H9 (cell line): Measurements from ENCODE around the gene TRPM8. TPM values are rescaled to one million over a fixed set of nuclear protein-coding genes. Genes with fewer than 3 reads are reported as not detected.

Experiments
- DNase-seq: peaks from one replicate; pipeline ENCODE4 v3.0.0-alpha.2; 2017
- H2AFZ ChIP-seq: one replicate; pipeline ENCODE4 v1.6.1; 2013; ENCODE audit warnings: mild to moderate bottlenecking, low read length, control low read depth, moderate library complexity
- H2AK5ac ChIP-seq: 2 replicates; pipeline ENCODE4 v1.6.1; 2013; ENCODE audit warnings: low read length, control low read depth, mixed read lengths; ENCODE audit not compliant: insufficient read length
- H2BK120ac ChIP-seq: one replicate; pipeline ENCODE4 v1.6.1; 2013; ENCODE audit warnings: low read depth, mild to moderate bottlenecking, low read length, control low read depth, inconsistent platforms; ENCODE audit not compliant: poor library complexity, severe bottlenecking
- H2BK12ac ChIP-seq: 2 replicates; pipeline ENCODE4 v1.6.1; 2013; ENCODE audit warnings: low read length, control low read depth, mixed read lengths, low read depth; ENCODE audit not compliant: insufficient read length
- H2BK15ac ChIP-seq: 2 replicates; pipeline ENCODE4 v1.6.1; 2013; ENCODE audit warnings: low read depth, low read length, control low read depth
- H2BK20ac ChIP-seq: one replicate; pipeline ENCODE4 v1.6.1; 2013; ENCODE audit warnings: low read depth, mild to moderate bottlenecking, low read length, control low read depth, inconsistent platforms; ENCODE audit not compliant: poor library complexity, severe bottlenecking
- H2BK5ac ChIP-seq: 2 replicates; pipeline ENCODE4 v1.6.1; 2013; ENCODE audit warnings: low read length, control low read depth, mixed read lengths; ENCODE audit not compliant: insufficient read length
- H3K14ac ChIP-seq: 2 replicates; pipeline ENCODE4 v1.6.1; 2013; ENCODE audit warnings: low read length, control low read depth; ENCODE audit not compliant: insufficient read depth
- H3K18ac ChIP-seq: 2 replicates; pipeline ENCODE4 v1.6.1; 2013; ENCODE audit warnings: low read depth, mild to moderate bottlenecking, mixed read lengths, low read length, control low read depth; ENCODE audit not compliant: insufficient read length
- H3K23ac ChIP-seq: 2 replicates; pipeline ENCODE4 v1.6.1; 2013; ENCODE audit warnings: low read length, control low read depth, mixed read lengths, low read depth; ENCODE audit not compliant: insufficient read length
- H3K23me2 ChIP-seq: 2 replicates; pipeline ENCODE4 v1.6.1; 2013; ENCODE audit warnings: low read depth, mild to moderate bottlenecking, mixed read lengths, low read length, control low read depth; ENCODE audit not compliant: insufficient read length, poor library complexity, severe bottlenecking
- H3K27ac ChIP-seq: 2 replicates; pipeline ENCODE4 v1.5.1; 2013; ENCODE audit warnings: low read length, control low read depth, mixed read lengths, low read depth; ENCODE audit not compliant: insufficient read length
- H3K27me3 ChIP-seq: 2 replicates; pipeline ENCODE4 v1.6.1; 2013; ENCODE audit warnings: low read length, control low read depth, inconsistent platforms; ENCODE audit not compliant: insufficient read depth
- H3K4ac ChIP-seq: 2 replicates; pipeline ENCODE4 v1.6.1; 2013; ENCODE audit warnings: low read depth, mild to moderate bottlenecking, control low read depth, inconsistent platforms, low read length, moderate library complexity
- H3K4me1 ChIP-seq: 2 replicates; pipeline ENCODE4 v1.6.1; 2013; ENCODE audit warnings: low read length, control low read depth, inconsistent platforms; ENCODE audit not compliant: insufficient read depth
- H3K4me2 ChIP-seq: 2 replicates; pipeline ENCODE4 v1.6.1; 2013; ENCODE audit warnings: low read length, control low read depth, mixed read lengths; ENCODE audit not compliant: insufficient read length, insufficient read depth
- H3K56ac ChIP-seq: 2 replicates; pipeline ENCODE4 v1.6.1; 2013; ENCODE audit warnings: low read depth, mild to moderate bottlenecking, mixed read lengths, low read length, control low read depth; ENCODE audit not compliant: insufficient read length
- H3K79me1 ChIP-seq: 2 replicates; pipeline ENCODE4 v1.6.1; 2013; ENCODE audit warnings: low read depth, mild to moderate bottlenecking, moderate library complexity, low read length, control low read depth, inconsistent platforms; ENCODE audit not compliant: insufficient read depth, poor library complexity, severe bottlenecking
- H3K79me2 ChIP-seq: 2 replicates; pipeline ENCODE4 v1.6.1; 2013; ENCODE audit warnings: low read length, control low read depth, inconsistent platforms; ENCODE audit not compliant: insufficient read depth
- H3K9ac ChIP-seq: 2 replicates; pipeline ENCODE4 v1.6.1; 2013; ENCODE audit warnings: low read length, control low read depth, mixed read lengths; ENCODE audit not compliant: insufficient read length; ENCODE audit errors: extremely low read depth
- H3K9me3 ChIP-seq: one replicate; pipeline ENCODE4 v1.6.1; 2013; ENCODE audit warnings: low read depth, low read length, inconsistent platforms; ENCODE audit not compliant: control insufficient read depth
- H3T11ph ChIP-seq: one replicate; pipeline ENCODE4 v1.6.1; 2013; ENCODE audit warnings: mild to moderate bottlenecking, low read length, control low read depth, inconsistent platforms
- H4K20me1 ChIP-seq: one replicate; pipeline ENCODE4 v1.6.1; 2013; ENCODE audit not compliant: control insufficient read depth, insufficient read length, insufficient read depth
- H4K5ac ChIP-seq: 2 replicates; pipeline ENCODE4 v1.6.1; 2013; ENCODE audit warnings: low read depth, mild to moderate bottlenecking, mixed read lengths, low read length, control low read depth; ENCODE audit not compliant: insufficient read length
- H4K8ac ChIP-seq: replicated peaks from 2 replicates; pipeline ENCODE4 v1.6.1; 2013; ENCODE audit warnings: low read length, control low read depth, mixed read lengths, low read depth; ENCODE audit not compliant: insufficient read length
- H4K91ac ChIP-seq: 2 replicates; pipeline ENCODE4 v1.6.1; 2013; ENCODE audit warnings: low read depth, mild to moderate bottlenecking, moderate library complexity, mixed read lengths, low read length, control low read depth; ENCODE audit not compliant: insufficient read length
- H3K27ac Mint-ChIP-seq, 3 experiments: 2 replicates in 2 of 3; 3 replicates in 1 of 3; pipeline ENCODE4 v1.8.0; 2020 to 2021; ENCODE audit warnings: mixed read lengths in 3 of 3, mild to moderate bottlenecking in 1 of 3, moderate library complexity in 1 of 3
- H3K27me3 Mint-ChIP-seq: 2 replicates; pipeline ENCODE4 v1.8.0; 2021; ENCODE audit warnings: low read depth, mild to moderate bottlenecking, moderate library complexity, mixed read lengths
- H3K36me3 Mint-ChIP-seq, 3 experiments: 2 replicates in 2 of 3; 3 replicates in 1 of 3; pipeline ENCODE4 v1.8.0; 2020 to 2021; ENCODE audit warnings: low read depth in 3 of 3, mixed read lengths in 3 of 3; ENCODE audit not compliant: insufficient read depth in 1 of 3
- H3K4me1 Mint-ChIP-seq, 2 experiments: 2 replicates each; pipeline ENCODE4 v1.8.0; 2020; ENCODE audit warnings: mixed read lengths in 2 of 2
- H3K4me3 Mint-ChIP-seq, 2 experiments: 2 replicates in 1 of 2; 3 replicates in 1 of 2; pipeline ENCODE4 v1.8.0; 2020 to 2021; ENCODE audit warnings: mild to moderate bottlenecking in 2 of 2, mixed read lengths in 2 of 2, moderate library complexity in 1 of 2
- H3K9me3 Mint-ChIP-seq, 2 experiments: 2 replicates in 1 of 2; 3 replicates in 1 of 2; pipeline ENCODE4 v1.8.0; 2020; ENCODE audit warnings: mild to moderate bottlenecking in 2 of 2, mixed read lengths in 2 of 2, moderate library complexity in 1 of 2
- CTCF ChIP-seq: fragments of 200-600 bp; sonication (generic); conservative IDR thresholded peaks from 3 replicates; pipeline ENCODE4 v1.8.0; 2021; ENCODE audit warnings: antibody characterized with exemption, mild to moderate bottlenecking
- WGBS: extraction: QIAGEN DNeasy Blood & Tissue Kit; methylation state at CpG from one replicate; pipeline ENCODE4 v1.1.7; 2013; ENCODE audit warnings: missing lambda C conversion rate, low lambda C conversion rate, mixed read lengths; ENCODE audit not compliant: insufficient read length; ENCODE audit errors: extremely low coverage; 5-methylcytosine and 5-hydroxymethylcytosine counted together
- total RNA-seq: library from RNA; stranded (reverse); gene quantifications from 2 replicates; pipeline ENCODE4 v1.2.1, GENCODE V29; 2021

The TRPM8 gene
- total RNA-seq, 1 experiment from 2014 or later, result 0.28 TPM

DNA sequence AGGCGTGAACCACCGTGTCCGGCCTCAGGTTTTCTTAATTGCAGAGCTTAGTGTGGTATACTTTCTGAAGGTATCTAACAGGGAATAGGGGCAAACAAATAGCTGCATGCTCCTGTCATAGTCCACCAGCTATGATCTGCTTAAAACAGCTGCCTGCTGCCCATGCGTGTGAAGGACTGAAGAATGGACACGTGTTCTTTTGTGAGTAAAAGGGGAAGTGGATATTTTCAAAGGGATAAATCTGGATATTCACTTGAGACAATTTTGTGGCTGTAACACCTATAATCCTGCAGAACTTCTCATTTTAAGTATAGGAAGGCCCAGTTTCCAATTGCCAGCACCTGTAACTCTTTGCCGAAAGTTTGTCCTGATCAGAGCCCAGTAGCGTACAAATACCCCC lies 44.7 kb downstream of the TRPM8 start:
- no peak overlapping the region for H3K27ac Mint-ChIP-seq
- Histone ChIP-seq H2BK120ac (no peak overlapping the region), H2AFZ (no peak overlapping the region), H3K79me2 (no peaks in the 10 kb centered on the region), H4K8ac (no peak overlapping the region), H2BK15ac (no peak overlapping the region), H3K27ac (no peak overlapping the region), H3K4ac (no peak overlapping the region), H3K79me1 (no peaks in the 10 kb centered on the region), H3K23me2 (no peaks in the 10 kb centered on the region), H2BK12ac (no peak overlapping the region), H3T11ph (no peak overlapping the region), H3K9me3 (no peaks in the 10 kb centered on the region), H2AK5ac (no peak overlapping the region), H3K14ac (no peak overlapping the region), H2BK5ac (no peak overlapping the region), H4K20me1 (no peaks in the 10 kb centered on the region), H4K5ac (no peak overlapping the region), H3K23ac (no peak overlapping the region), H2BK20ac (no peak overlapping the region), H4K91ac (no peak overlapping the region), H3K4me2 (no peak overlapping the region), H3K9ac (no peak overlapping the region), H3K18ac (no peak overlapping the region), H3K27me3 (no peaks in the 10 kb centered on the region), H3K56ac (no peak overlapping the region), H3K4me1 (no peaks in the 10 kb centered on the region)
- no peaks in the 10 kb centered on the region for H3K9me3 Mint-ChIP-seq
- no peak for DNase-seq
- TF ChIP-seq CTCF, result no peak
- no peaks in the 10 kb centered on the region; the same call in 1 of the 2 replicates for H3K27me3 Mint-ChIP-seq
- no peak overlapping the region for H3K4me3 Mint-ChIP-seq
- no CpG with 5 or more reads among the region's 7 CpGs for WGBS
- peaks cover 2 to 4% of the 10 kb centered on the region in 2 experiments; a peak in 1 of 4 replicates for H3K4me1 Mint-ChIP-seq
- H3K36me3 Mint-ChIP-seq, result no peaks in the 10 kb centered on the region; a peak in 1 of 7 replicates
